ENCODE data around the gene TPM4.

Gene TPM4

GRCh38 chr19:16042533-16043085, 33.7 kb upstream of the TPM4 start:
- DNase-seq = no peak

DNA sequence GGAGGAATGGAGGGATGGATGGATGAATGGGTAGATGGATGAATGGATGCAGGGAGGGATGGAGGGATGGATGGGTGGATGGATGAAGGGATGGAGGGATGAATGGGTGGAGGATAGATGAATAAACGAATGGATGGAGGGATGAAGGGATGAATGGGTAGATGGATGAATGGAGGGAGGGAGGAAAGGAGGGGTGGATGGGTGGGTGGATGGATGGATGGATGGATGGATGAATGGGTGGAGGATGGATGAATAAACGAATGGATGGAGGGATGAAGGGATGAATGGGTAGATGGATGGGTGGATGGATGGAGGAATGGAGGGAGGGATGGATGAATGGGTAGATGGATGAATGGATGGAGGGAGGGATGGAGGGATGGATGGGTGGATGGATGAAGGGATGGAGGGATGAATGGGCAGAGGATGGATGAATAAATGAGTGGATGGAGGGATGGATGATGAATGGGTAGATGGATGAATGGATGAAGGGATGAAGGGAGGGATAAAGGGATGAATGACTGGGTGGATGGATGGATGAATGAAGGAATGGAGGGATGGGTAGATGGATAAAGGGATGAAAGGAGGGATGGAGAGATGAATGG, 33.0 kb upstream of the TPM4 start:
- DNase-seq = no peak

GRCh38 chr19:16044746-16045145, 31.5 kb upstream of the TPM4 start:
- no peak for DNase-seq

DNA sequence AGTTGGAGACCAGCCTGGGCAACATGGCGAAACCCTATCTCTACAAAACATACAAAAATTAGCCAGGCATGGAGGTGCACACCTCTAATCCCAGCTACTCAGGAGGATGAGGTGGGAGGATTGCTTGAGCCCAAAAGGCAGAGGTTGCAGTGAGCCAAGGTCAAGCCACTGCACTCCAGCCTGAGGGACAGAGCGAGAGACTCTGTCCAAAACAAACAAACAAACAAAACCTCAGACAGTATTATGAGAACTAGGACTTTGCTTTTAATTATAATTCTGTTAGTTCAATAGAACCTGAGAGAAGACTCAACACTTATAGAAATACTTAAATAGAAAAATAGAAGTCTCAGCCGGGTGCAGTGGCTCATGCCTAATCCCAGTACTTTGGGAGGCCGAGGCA, 31.1 kb upstream of the TPM4 start:
- DNase-seq = no peak

GRCh38 chr19:16045893-16046292, 30.4 kb upstream of the TPM4 start:
- DNase-seq = no peak

GRCh38 chr19:16048583-16048982, 27.7 kb upstream of the TPM4 start:
- no peak for DNase-seq

- no peak for DNase-seq
Measured at GRCh38 chr19:16051254-16052025, 24.9 kb upstream of the TPM4 start.

DNA sequence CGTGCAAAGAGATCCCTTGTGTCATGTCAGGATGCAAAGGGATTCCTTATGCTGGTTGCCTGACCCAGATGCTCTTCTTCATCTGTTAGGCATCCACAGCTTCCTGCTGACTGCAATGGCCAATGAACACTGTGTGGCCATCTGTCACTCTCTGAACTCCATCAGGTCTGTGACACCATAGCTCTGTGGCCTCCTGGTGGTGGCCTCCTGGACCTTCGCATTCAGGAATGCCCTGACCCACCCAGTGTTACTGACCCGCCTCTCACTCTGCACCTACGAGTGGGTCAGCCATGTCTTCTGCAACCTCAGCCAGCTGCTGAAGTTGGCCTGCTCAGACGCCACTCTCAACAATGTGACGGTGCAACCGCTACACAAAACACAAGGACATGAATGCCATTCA, 23.9 kb upstream of the TPM4 start:
- no peak for DNase-seq

DNA sequence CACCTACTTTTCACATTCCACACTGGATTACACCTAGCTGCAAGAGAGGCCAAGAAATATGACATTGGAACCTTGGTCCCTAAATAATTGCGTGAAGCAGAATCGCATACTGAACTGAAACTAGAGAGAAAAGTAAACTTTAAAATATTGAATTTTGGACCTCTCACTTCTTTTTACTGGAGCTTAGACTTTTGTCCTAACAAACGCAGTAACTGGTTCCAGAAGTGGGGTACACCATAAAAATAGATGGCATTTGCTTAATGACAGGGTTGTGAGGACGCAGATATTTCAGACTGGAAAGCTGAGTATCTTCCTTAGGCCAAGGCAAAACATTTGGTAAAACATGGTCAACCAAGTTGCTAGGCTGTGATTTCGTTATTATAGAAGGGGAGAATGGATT, 19.2 kb upstream of the TPM4 start:
- DNase-seq = no peak

DNA sequence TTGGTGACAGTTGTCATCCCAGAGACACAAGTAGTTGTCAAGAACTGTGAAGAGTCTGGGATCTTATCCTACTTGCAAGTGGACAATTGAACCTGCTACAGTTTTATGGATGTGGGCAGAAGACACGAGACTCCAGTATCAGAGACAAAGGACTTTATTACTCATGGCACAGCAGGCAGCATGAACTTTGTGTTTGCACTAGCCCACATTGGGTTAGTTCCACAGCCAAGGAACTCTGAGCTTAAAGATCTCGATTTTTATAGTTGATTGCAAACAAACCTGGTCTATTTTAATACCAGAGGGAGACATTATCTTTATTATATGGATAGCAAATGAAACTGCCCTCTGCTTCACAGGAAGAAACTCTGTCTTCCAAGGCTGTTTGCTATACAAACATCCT, 16.0 kb upstream of the TPM4 start:
- no peak for DNase-seq

DNA sequence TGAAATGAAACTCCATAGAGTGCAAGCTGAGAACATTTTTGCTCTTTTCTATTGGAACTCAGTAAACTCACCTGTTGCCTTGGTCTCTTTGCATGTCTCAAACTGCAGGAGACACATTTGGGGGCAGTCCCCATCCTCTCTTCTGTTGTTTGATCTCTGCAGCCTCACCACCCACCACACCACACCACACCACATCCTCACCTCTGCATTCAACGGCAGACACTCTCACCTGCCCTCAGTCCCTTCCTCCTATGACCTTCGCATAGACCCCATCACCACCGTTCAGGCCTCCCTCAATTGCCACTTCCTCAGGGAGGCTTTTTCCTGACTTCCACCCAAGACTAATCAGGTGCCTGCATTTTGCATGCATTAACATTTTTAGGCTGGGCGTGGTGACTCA, 14.4 kb upstream of the TPM4 start:
- DNase-seq = no peak

DNA sequence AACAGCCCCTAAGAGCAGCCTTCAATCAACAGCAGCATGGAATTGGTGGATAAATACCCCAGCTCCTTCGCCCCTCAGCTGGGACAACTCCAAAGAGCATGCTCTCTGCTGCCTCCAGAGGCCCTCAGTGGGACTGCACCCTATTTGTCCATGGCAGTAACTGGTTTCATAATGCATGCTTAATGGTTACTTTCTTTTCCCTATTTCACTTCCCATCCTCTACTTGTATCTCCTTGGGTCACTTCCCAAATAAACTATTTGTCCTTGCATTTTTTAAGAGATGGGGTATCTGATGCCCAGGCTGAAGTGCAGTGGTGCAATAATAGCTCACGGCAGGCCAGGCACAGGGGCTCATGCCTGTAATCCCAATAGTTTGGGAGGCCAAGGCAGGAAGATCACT, 13.5 kb upstream of the TPM4 start:
- no peak for DNase-seq

DNA sequence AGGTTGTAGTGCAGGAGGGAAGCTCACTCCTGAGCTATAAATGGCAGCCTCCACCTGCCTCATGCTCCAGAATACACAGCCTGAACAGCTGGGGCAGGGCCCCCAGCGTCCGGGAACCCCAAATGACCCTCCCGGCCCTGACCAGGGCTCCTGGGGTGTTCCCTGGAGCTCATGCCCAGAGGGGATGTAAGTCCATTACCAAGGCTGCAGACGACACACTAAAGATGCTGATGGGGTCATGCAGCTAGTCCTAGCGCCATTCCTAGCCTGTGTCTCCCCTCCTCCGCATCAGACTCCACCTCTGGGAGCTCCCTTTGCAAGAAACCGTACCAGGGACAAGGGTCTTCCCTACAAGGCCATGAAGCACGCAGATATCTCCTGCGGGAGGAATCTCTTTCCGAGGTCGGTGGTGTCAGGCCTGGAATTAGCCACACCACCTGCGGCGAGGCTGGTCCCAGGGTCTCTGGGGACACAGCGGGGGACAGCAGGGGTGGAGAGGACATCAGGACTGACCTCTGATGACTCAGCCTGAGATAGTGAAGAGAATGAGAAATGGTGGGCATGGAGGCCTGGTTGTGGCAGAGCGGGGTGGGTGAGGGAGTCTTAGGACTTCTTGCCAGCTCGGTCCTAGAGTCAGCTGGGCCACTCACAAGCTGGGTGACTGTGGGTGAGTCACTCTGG, 11.9 kb upstream of the TPM4 start:
- no peak for DNase-seq

DNA sequence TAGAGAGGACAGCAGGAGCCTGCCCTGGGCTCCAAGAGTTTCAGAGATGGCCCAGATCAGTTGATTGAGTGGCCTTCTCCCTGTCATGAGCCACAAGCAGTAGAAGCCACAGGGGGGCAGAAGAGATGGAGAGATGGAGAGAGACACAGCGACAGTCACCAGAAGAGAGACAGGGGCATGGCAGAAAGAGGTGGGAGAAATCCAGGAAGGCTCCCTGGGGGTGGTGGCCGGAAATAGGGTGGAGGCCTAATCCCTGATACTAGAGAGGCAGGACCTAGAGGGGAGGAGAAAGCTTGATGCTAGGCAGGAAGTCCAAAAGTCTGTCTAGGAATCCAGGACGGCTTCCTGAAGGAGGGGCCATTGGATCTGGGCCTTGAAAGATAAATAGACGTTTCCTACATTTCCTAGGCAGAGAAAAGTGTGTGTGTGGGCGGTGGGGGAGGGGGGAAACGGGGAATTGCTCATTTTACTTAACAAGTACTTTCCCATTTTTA, 9.6 kb upstream of the TPM4 start:
- DNase-seq = peak; percentile 71

DNA sequence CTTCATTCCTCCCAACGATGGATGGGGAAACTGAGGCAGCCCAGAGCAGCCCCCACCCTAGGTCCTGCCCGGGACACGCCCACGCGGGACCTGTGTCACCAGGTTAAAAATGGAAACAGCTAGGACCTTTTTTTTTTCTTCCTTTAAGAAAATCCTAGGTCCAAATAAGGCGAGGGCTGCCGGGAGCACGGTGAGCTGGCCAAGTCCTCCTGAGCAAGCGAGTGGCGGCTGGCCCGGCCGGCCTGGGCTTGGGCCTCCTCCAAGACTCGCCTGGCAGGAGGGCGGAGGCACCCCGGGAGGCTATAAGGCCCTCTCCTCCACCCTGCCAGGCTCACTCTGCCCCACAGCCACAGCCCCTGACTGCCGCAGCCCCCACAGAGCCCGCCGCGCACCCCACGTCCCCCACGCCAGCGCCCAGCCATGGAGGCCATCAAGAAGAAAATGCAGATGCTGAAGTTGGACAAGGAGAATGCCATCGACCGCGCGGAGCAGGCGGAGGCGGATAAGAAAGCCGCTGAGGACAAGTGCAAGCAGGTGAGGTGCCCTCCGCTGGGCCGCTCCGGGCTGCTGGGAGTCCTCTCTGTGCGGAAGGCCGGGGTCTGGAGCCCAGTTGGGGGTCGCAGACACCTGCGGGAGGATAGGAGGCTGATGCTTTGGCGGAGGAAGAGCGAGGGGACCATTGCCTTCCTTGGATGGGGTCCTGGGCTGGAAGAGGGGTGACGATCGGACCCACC, 8.9 kb upstream of the TPM4 start:
- peak; percentile 83 for DNase-seq

GRCh38 chr19:16068696-16069259, 7.5 kb upstream of the TPM4 start:
- DNase-seq = no peak

DNA sequence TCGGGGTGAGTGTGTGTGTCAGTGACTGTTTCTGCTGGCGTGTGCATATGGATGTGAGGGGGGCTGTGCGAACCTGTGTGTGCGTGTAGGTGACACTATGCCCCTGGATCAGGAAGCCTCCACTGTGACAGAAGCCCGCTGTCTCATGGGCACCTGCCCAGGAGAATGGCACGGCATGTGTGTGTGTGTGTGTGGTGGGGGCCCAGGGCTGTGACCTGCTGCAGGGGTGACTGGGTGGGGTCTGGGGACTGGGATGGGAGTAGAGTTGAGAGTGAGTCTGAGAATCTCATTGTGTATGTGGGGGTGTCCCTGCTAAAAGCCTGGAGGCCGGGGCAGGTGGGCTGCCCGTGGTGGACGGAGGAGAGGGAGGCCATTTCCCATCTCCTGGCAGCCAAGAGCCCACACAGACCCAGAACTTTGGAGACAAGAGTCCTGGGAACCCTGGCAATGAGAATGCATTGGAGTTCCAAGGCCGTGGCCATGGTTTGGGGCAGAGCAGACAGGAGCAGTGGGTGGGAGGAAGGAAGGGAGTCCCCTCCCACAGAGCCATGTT, 6.4 kb upstream of the TPM4 start:
- no peak for DNase-seq

DNA sequence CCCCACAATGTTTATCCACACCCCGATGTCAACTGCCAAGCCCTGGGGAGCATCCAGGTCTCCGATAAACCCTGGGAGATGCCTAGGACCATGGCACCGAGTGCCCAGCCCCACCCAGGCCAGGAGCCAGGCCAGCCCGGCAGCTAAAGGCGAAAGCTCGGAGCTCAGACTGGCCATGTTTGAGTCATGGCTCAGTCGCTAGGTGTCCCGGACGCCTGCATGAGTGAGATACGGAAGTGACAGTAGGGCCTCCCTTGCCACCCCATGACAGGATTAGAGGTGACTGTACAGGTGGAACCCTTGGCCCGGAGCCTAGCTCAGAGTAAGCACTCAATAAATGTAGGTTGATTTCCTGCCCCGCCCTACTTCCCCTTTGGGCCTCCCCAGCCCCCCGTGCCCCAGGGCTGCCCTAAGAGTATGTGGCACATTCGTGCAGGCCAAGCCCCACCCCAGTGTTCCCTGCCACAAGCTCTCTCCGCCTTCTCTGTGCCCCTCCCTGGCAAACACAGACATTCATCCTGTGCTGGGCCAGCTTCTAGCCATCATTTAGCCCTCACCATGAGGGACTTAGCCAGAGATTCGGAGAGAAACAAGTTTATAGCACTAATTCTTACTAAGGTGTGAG, 5.8 kb upstream of the TPM4 start:
- DNase-seq = no peak

DNA sequence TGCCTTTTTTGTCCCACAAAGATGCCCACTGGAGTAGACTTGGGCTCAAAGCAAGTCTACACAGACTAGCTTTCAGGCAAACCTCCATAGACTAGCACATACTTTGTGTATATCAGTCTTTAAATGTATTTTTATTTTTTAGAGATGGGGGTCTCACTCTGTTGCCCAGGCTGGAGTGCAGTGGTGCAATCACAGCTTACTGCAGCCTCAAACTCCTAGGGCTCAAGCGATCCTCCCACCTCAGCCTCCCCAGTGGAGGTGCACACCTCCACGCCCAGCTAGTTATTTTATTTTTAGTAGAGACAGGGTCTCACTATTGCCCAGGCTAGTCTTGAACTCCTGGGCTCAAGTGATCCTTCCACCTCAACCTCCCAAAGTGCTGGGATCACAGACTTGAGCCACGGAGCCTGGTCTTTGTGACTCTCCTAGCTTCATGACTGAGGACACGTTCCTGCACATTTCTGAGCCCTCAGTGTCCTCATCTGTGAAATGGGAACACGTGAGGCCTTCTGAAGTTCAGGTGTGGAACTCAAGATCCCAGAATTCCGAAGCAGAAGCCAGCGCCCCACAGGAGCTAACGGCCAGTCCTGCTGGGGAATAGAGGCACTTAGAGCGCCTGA, 5.1 kb upstream of the TPM4 start:
- no peak for DNase-seq

GRCh38 chr19:16073481-16073880, 2.8 kb upstream of the TPM4 start:
- DNase-seq = no peak

DNA sequence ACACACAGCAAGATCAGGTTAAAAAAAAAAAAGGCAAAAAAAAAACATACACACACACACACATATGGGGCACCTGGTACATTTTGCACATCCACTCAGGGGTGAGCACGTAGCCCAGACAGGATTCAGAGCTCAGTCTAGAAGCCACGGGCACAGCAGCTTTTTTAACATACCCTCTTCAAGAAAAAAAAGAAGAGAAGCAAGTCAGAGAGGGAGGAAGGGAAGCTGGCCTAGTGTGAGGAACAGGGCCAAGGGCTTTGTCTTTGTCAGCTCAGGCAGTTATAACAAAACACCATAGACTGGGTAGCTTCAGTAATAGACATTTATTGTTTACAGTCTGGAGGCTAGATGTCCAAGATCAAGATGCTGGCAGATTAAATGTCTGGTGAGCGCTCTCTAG, 2.3 kb upstream of the TPM4 start:
- DNase-seq = no peak

All from fibroblast of skin of right quadriceps (primary cell).